Activated naive CD4-positive, alpha-beta T cell treated with anti-CD3 and anti-CD28 coated beads, Interleukin-2, amount 50 U/mL, for 16 hours (primary cell): ENCODE measurements around the gene NPM1.

ENCODE experiments used
- DNase-seq: peaks from one replicate; pipeline ENCODE4 v3.0.0-alpha.2; 2020

Gene NPM1

DNA sequence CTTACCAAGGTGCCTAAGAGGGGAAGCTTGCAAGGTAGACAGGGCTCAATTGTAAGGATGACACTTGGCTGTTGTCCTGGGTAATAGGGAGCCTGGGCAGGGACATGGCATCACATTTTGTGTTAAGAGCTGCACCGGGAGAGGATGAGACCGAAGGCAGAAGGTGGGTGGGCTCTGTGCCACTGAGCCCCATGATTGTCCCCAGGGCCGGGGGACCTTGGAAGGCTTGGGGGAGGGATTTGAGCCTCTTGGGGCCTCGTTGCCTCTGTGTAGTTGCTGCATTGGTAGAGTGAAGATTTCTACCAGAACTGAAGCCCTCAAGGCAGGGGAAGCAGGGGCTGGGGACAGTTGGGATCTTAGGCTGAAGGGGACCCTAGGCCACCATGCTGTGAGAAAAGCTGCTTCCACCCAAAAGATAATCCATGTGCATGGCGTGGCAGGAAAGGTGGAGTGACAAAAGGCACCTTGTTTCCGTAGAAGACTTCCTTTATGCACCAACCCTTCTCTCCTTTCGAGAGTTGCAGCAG, 43.7 kb downstream of the NPM1 start:
- DNase-seq, result no peak

DNA sequence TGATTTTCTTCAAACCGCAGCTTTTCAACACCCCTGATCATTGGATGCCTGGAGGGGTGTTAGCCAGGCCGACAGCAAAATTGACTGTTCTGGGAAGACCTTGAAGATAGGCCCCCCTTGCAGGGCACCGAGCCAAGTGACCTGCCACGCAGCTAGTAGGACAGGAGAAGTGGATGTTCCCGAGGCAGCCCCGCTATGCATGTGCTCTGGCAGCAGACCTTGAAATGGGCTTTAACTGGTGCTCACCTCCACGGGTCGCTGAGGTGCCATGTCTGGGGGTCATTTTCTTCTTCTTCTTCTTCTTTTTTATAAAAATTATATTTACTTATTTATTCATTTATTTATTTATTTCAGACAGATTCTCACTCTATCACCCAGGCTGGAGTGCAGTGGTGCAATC, 44.4 kb downstream of the NPM1 start:
- no peak for DNase-seq

DNA sequence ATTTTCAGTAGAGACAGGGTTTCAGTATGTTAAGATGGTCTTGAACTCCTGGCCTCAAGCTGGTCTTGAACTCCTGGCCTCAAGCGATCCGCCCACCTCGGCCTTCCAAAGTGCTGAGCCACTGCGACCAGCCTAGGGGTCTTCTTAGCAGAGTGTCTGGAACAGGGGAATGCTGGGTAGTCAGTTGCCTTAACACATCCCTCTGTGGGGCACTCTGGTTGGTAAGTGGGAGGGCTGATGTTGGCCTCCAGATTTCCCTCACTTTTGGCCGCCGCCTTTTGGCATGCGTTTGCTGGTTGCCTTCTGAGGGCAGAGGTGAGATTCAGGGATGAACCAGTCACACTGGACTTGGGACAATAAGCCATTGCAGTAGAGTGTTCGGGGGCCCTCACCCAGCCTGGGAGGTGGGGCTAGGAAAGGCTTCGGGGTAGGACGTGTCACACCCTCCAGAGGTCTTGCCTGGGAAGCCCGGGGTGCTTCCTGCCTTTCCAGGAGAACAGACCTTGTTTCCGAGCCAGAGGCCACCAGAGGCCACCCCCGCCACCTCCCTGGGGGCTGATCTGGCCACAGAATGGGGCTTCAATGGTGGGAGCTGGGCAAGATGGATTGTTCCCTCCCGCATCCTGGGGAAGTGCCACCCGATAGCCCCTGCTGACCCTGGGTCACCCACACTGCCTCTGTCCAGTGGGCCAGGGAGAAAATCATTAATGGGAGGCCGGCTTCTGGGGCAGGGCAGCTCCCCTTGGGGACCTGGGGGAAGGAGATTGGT, 45.1 kb downstream of the NPM1 start:
- DNase-seq, result no peak

DNA sequence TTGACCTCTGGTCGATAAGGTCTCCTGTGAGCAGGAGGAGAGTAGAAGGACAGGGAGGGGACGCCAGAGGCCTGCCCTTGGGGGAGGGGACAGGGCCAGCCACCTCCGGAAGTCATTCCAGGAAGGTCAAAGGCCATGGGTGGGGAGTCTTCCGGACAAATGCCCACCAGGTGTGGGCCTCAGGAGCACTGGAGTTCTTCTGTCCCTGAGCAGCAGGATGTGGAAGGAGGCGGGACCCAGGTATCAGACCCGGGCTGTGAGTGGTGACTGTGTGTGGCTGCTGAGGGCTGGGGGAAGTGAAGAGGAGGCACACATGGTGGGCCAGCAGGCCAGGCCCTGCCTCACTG, 45.7 kb downstream of the NPM1 start:
- DNase-seq, result no peak

DNA sequence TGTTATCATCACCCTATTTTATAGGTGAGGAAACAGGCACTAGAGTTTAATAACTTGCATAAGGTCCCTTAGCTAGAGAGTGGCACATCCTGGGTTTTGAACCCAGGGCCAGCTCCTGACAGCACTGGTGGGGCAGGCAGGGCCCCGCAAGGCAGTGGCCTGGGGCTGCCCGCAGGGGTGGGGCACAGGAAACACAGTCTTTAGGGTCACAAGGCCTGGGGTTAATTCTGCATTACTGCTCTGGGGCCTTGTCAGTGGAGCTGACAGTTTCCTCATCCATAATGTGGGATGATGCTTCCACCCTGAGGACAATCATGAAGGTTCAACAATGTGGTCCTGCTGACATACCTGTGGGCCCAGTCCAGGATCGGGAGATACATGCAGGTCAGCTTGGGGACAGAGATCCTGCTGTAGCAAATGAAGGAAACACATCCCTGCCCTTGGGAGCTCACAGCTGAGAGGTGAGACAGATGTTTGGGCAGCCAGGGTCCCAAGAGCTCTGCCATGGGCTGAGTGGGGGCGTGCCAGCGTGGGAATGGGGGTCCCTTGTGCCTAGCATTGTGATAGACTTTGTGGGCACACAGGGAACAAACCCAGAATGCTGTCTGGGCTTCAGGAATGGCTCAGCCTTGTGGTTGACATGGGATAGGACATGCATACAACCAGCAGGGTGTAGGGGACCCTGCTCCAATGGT, 46.5 kb downstream of the NPM1 start:
- no peak for DNase-seq

DNA sequence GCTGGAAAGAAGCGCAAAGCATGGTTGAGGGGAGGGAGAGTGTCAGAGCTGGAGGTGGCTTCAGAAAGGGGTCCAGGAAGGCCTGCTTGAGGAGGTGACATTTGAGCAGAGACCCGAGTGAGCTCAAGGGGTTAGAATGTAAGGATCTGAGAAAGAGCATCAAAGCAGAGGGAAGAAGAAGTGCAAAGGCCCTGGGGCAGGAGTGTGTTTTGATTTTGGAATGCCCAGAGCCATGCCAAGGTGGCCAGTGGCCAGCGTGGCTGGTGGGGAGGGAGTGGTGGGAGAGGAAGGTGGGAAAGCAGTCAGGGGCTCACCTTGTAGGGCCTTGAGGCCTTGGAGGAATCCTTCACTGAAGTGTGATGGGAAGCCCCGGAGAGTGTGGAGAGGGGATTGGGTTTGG, 47.2 kb downstream of the NPM1 start:
- no peak for DNase-seq

DNA sequence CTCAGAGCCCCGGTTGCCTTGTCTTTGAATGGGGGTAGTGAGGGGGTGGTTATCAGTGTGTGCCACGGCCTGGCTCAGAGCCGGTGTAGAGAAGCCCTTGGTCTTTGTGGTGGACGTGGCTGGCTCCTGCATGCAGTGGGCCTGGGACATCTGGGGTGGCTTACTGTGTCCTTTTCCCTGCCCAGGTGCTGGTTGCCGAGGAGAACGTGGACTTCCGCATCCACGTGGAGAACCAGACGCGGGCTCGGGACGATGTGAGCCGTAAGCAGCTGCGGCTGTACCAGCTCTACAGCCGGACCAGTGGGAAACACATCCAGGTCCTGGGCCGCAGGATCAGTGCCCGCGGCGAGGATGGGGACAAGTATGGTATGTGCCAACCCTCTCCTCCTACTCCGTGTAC, 48.3 kb downstream of the NPM1 start:
- DNase-seq, result no peak

DNA sequence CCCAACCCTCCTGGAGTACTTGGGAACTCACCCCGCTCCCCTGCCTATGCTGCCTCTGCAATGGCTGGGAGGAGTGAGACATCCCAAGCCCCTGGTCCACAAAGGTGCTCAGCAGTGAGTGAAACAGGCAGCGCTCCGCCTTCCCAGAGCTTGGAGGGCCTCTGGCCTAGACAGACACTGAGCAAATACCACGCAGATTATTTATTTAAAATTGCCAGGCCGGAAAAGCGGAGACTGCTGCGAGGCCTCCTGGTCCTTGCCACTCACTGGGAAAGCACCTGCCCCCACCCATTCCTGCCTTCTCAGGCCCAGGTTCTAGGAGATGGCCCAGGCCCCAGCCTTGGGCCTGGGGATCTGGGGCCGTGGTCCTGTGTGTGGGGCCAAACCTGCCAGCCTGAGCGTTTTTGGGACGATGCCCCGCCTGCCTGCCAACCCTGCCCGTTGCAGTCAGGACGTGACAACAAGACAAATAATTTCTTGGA, 49.2 kb downstream of the NPM1 start:
- DNase-seq, result no peak

DNA sequence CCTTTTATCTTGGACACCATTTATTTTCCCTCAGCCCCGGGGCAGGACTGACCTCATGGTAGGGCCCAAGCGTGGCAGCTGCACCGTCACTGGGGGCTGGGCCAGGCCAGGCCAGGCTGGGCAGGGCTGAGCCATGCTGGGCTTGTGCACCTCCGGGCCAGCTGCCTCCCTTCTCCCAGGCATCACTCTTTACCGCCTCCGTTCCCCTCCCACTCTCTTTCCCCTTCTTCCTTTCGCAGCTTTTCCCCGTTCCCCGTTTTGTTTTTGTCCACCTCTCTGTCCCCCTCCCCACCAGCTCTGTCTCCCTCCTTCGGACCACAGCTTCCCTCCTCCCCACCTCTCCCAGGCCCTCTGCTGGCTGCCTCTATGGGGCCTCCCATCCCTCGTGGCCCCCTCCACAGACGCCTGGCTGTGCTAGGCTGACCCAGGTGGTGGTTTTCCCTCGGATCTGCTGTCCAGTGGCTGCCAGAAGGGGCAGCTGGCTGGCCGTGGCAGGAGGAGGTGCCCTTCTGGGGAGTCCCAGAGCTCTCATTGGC, 49.7 kb downstream of the NPM1 start:
- no peak for DNase-seq

DNA sequence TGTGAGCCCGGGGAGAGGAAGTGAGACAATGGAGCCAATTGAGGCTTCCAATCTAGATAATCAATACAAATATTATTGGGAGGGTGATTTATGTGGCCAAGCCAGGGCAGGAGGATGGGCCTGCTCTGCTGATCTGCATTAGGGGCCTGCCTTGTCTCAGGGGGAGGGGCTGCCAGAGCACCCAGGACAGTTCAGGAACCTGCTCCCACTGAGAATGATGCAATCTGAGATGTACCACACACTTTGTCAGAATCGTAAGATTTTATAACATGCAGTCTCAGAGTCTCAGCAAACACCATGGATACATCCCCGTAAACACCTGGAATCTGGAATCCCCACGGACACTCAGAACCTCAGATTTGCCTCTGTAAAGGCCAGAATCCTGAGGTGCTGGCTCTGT, 51.1 kb downstream of the NPM1 start:
- no peak for DNase-seq

DNA sequence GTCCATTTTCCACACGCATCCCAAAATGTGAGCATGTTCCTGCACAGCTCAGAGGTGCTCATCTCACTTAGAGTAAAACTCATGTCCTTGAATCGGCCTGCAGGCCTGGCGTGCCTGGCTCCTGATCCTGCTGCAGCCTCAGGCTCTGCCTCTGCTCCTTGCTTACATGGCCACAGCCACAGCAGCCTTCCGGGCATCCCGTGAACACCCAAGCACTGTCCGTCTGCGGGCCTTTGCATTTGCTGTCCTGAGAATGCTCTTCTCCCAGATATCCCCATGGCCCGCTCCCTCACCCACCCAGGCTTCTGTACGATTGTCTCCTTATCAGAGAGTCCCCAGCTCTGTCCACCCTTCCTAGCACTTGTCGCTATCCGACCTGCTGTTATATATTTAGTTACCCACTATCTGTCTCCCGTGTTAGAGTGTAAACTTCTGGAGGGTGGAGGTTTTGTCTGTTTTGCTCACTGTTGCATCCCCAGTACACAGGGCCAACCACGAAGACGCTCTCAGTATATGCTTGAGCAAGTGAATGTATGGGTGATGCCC, 53.7 kb downstream of the NPM1 start:
- no peak for DNase-seq

DNA sequence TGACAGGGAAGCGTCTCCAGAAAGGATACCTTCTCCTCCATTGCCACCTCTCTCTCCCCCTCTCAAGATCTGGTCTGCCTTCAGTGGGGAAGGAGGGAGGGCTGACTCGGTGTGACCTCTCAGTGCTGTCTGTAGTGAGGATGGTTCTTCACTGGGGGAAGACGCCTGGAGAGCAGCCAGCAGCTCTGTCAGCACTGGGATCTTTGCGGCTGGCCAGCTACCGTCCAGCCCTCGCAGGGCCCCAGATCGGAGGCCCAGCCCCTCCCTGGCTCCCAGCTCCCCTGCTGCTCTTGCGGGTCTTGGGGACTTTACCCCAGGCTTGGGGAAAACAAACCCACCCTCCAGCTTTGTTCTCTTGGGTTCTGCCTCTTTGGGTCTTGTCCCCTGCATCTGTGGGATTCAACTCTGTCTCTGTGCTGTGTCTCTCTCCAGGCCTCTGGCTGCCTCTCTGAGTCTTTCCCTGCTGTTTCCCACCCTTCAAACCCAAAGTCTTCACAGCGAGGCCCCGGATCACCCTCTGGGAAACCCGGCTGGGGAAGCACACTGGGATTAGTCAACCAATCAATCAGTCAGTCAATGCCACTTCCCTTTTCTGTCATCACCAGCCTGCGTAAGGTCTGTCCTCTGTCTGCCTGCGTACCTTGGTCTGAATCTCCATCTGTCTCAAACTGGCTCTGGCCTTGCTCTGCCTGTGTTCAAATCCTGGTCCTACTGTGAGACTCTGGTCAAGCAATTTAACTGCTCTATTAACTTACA, 54.8 kb downstream of the NPM1 start:
- DNase-seq, result no peak

DNA sequence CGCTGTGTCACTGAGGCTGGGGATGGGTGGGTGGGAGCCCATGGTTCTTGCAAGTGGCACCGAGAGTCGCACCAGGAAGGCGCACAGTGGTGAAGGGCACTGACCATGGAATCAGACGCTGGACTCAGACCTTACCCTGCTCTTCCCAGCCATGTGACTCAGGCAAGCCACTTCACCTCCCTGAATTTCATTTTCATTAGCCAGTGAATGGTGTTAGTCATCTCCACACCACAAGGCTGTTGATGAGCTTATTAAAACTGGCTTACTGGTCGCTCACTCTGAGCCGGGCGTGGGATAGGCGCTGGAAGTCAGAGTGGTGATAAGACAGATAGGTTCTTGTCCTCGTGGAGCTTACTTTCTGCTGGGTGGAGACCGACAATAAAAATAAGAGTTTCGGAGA, 56.9 kb downstream of the NPM1 start:
- no peak for DNase-seq

DNA sequence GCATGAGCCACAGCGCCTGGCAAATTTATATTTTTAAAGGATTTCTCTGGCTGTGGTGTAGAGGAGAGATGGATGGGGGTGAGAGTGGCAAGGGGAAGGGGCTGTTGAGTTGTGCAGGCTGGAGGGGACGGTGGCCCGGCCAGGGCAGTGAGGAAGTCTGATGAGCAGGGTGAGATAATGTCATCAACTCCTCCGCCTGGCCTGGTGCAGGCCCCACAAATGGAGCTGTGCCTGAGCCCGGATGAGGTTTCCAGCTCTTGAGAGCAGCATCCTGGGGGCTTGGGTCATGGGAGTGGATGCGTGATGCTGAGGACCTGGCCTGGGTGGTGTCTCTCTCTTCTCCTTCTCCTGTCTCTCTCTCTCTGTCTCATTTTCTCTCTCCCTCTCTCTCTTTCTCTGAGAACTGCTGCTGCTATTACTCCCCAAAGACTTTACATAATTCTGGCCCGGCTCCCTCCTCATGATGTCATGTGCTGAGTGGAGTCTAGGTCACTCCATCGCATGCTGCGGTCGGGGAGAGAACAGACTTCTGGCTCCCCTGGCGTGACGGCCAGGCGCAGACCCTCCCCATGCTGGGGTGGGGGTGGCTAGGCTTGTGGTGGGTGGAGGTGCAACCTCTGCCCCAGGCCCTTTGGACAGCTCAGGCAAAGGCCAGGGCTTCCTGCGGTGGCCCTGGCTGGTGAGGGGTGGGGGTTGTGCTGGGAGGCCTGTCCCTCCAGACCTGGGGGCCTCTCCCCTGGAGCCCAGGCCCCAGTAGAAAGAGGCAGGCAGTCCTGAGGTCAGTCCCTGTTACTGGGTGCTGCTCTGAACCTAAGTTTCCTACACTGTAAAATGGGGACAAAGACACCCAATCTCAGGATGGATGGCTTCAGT, 58.2 kb downstream of the NPM1 start:
- DNase-seq, result no peak

DNA sequence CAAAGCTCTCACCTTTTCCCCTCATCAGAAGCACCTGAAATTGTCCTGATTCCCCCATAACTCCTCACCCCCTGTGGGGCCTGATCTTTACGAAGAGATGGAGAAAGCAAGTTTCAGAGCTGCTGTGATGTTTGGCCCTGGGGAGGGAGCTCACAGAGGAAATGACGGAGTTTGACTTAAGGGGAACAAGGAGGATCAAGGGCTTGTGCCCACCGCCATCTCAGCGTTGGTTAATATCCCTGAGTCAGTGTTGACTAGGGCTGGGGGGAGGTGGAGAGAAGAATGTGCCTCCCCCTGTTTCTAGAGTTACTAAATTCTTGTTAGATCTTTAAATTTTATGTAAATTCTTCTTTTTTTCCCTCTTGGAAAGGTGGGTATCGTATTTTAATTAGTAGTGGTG, 59.6 kb downstream of the NPM1 start:
- DNase-seq, result no peak

DNA sequence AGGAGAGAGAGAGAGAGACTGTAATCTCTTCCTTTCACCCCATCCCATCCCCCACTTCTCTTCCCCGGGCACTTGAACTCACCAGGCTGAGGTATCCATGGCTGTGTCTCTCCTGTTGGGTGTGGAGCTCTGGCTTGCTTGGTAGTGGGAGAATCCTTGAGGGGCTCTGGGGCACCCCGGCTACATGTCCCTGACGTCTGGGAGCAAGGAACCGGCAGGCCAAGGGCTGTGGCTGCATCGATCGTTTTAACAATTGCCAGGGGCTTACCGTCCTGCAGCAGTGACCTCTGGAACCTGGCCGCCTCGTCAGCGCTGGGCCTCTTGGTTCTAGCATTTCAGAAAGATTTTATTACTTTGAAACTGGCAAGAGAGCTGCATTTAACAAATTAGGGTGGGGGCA, 61.8 kb downstream of the NPM1 start:
- no peak for DNase-seq

DNA sequence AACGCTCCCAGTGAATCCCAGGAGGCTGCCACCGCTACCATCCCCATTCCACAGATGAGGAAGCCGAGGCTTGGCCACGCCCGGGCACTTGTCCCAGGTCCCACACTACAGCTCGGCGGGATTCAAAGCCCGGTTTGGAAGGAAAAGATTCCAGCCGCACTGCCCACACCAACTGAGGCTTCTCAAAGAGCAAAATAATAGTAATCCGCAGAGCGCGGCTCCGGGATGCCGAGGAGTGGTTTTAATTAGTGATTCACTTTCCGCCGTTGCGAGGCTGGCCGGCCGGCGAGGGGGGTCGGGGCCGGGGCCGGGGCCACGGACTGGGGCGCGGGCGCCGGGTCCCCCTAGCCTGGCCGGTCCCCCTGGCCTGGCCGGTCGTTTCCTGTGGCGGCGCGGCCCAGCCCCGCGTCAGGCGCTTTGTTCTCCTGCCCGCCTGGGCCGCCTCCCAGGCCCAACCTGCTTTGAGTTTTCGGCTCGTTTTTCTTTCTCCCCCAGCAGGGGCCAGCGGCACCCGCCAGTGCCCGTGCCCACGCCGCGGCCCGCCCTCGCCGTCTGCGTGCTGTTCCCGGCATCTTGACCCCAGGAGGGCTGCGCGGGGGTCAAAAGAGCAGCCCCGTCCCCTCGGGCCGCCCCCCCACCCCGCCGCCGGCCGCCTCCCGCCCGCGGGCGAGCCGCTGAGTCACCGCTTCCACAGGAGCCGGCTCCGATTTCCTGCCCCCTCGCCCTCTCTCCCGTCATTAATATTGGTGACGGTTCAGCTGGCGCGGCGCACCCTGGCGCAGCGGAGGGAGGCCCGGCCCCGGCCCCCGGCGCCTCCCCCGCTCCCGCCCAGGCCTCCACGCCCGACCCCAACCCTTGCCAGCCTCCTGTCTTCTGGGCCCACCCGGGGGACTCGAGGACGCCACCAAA, 63.0 kb downstream of the NPM1 start:
- DNase-seq, result no peak

DNA sequence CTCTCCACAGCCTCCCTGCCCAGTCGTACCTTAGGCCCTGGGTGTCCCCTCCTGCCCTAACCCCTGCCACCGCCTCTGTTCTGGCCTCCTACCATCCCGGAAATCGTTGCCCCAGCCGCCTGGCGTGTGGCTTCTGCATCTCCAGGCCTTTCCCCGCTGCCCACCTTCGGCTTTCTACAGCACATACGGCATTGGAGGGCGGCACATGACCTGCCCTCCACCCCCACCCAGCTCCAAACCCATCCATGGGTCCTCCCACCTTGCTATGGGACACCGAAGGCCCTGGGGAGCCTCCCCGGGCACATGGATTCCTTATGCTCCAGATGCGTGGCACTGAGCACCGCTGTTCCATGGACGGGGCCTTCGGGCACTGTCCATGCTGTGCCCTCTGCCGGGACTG, 63.8 kb downstream of the NPM1 start:
- no peak for DNase-seq

DNA sequence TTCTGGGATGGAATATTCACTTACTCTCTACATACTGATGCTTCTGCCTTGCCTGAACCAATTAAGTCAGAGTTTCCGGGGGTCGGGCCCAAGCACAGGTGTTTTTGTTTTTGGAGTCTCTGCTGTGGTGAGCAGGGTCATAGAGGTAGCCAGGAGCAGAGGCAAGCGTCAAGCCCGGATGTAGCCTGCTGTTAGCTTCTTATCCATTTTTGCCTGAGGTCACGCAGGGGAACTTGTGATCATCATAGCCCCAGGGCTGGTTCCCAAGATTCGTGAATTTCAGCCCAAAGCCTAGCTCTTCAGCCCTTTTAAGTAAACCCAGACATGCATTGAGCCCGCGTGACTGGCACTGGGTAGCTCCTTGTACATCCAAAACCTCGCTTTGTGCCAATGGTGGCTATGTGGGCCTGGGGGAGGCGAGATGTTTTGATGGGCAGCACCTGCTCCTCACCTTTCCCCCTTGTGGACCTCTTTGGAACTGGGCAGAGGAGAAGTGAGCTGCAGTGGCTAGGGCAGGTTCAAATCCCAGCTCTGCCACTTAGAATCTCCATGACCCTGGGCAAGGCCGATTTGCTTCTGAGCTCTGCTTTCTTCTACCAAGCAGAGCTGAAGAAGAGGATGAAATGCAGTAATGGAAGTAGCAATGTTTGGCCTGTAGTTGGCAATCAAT, 65.5 kb downstream of the NPM1 start:
- no peak for DNase-seq

DNA sequence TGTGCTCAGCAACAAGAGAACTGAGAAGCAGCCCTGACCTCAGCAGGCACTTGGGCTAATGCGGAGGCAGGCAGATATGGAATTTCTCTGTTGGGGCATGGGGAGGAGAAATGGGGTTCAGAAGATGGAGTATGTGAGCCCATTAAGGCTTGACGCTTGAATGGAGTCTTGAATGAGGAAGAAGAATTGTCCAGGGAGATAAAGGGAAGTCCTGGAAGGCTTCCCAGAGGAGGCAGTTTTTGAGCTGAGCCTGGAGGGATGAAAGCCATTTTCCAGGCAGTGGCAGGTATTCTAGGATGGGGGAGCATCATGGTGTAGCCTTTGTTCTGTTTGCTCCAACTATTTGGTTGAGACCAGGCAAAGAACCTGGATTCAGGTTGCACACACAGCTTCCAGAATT, 66.3 kb downstream of the NPM1 start:
- no peak for DNase-seq
